PC-9 (cell line): ENCODE data around the gene LRRC2. TPM values are rescaled to one million over a fixed set of nuclear protein-coding genes. Genes with fewer than 3 reads are reported as not detected.

ENCODE experiments used
- BruUV-seq: library from RNA; stranded (reverse); fragments of 400-500 nt; replicated peaks from 2 replicates; lab custom pipeline; 2021; lab: Mats Ljungman, UMichigan
- CTCF ChIA-PET: fragments of 300-600 bp; sonication (Branson Sonifier 250); formaldehyde crosslinking; loops from one replicate; lab custom pipeline; 2022; ENCODE audit warnings: antibody characterized with exemption; lab: Charles Lee
- POLR2A ChIA-PET: fragments of 300-600 bp; sonication (Branson Sonifier 250); formaldehyde crosslinking; loops from one replicate; lab custom pipeline; 2022; ENCODE audit warnings: antibody characterized with exemption; ENCODE audit not compliant: unreplicated experiment; lab: Charles Lee
- DNase-seq, 2 experiments: peaks; one replicate each; pipeline versions ENCODE4 v3.0.0 to v3.0.0-alpha.2; 2015 to 2022; ENCODE audit warnings: mixed read lengths in 1 of 2
- H2AFZ ChIP-seq: fragments of 200-600 bp; sonication (generic); 2 replicates; pipeline ENCODE4 v1.8.1; 2017; ENCODE audit warnings: antibody characterized with exemption
- H3F3A ChIP-seq: fragments of 200-600 bp; sonication (generic); 2 replicates; pipeline ENCODE4 v1.8.1; 2017; ENCODE audit warnings: antibody characterized with exemption, mild to moderate bottlenecking, low read depth; ENCODE audit not compliant: insufficient read depth
- H3K27ac ChIP-seq: fragments of 200-600 bp; sonication (generic); 2 replicates; pipeline ENCODE4 v1.6.1; 2016; ENCODE audit warnings: mixed run types
- H3K27me3 ChIP-seq: fragments of 200-600 bp; sonication (generic); 2 replicates; pipeline ENCODE4 v1.6.1; 2016; ENCODE audit warnings: low read depth, mixed run types; ENCODE audit not compliant: insufficient read depth
- H3K36me3 ChIP-seq: fragments of 200-600 bp; sonication (generic); 2 replicates; pipeline ENCODE4 v1.6.1; 2016; ENCODE audit warnings: low read depth, mixed run types
- H3K4me1 ChIP-seq: fragments of 200-600 bp; sonication (generic); replicated peaks from 2 replicates; pipeline ENCODE4 v1.6.1; 2016; ENCODE audit warnings: mixed run types; ENCODE audit not compliant: insufficient read depth
- H3K4me2 ChIP-seq: fragments of 200-600 bp; sonication (generic); 2 replicates; pipeline ENCODE4 v1.6.1; 2017; ENCODE audit warnings: mixed run types
- H3K4me3 ChIP-seq: fragments of 200-600 bp; sonication (generic); 2 replicates; pipeline ENCODE4 v1.6.1; 2016; ENCODE audit warnings: mixed run types
- H3K79me2 ChIP-seq: fragments of 200-600 bp; sonication (generic); 2 replicates; pipeline ENCODE4 v1.6.1; 2017; ENCODE audit warnings: low read depth, mixed run types
- H3K9me2 ChIP-seq: fragments of 200-600 bp; sonication (generic); 2 replicates; pipeline ENCODE4 v1.8.1; 2017; ENCODE audit warnings: mild to moderate bottlenecking; ENCODE audit not compliant: insufficient read depth
- H3K9me3 ChIP-seq: fragments of 200-600 bp; sonication (generic); 2 replicates; pipeline ENCODE4 v1.8.1; 2016; ENCODE audit warnings: low read depth; ENCODE audit not compliant: insufficient read depth
- H4K20me1 ChIP-seq: fragments of 200-600 bp; sonication (generic); 2 replicates; pipeline ENCODE4 v1.8.1; 2017; ENCODE audit not compliant: insufficient read depth
- EZH2 ChIP-seq: fragments of 200-600 bp; sonication (generic); IDR thresholded peaks from 2 replicates; pipeline ENCODE4 v1.8.0; 2017; ENCODE audit warnings: antibody characterized with exemption, low read depth
- intact Hi-C: fragments of 100-400 bp; cut with micrococcal nuclease; formaldehyde crosslinking; loops from one replicate; pipeline ENCODE4 v1.10.0; 2022; ENCODE audit not compliant: unreplicated experiment
- total RNA-seq: library from RNA; stranded (reverse); gene quantifications from 2 replicates; pipeline ENCODE4 v1.2.3, GENCODE V29; 2021
- TF ChIP-seq, protein P1 (sequence below): fragments of 200-600 bp; sonication (generic); conservative IDR thresholded peaks from 2 replicates; pipeline ENCODE4 v1.6.1; 2017; ENCODE audit warnings: mixed run types, antibody characterized with exemption, mild to moderate bottlenecking, moderate library complexity

Gene LRRC2
- total RNA-seq, 1 experiment from 2014 or later = 0.22 TPM

DNA sequence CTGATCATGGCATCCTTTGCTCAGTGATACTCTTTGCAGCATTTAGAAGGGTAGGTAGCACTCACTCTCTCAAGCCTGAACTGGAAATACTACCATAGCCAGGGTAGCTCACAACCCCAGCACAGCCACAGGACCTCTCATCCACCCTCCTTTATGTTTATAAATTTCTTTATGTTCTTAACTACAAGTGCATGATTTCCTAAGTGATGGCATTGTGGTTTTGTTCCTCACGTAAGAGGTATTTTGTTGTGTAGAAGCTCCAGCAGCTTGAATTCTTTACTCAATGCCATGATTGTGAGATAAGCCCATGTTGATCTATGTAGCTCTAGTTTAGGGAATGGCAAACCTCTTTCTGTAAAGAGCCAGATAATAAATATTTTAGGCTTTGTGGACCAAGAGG is 76.2 kb downstream of the LRRC2 start:
- no TSS peak for BruUV-seq
- Histone ChIP-seq H3K27me3 (no peaks in the 10 kb centered on the region), H3K9me2 (no peaks in the 10 kb centered on the region), H3K4me1 (0 out of 2 replicates have a peak, but pooled peaks cover 4% of the 10 kb centered on the region), H3F3A (no peaks in the 10 kb centered on the region), H3K27ac (no peak overlapping the region), H3K9me3 (no peaks in the 10 kb centered on the region), H3K79me2 (no peaks in the 10 kb centered on the region), H3K36me3 (no peaks in the 10 kb centered on the region), H4K20me1 (no peaks in the 10 kb centered on the region), H3K4me3 (no peak overlapping the region), H3K4me2 (no peak overlapping the region), H2AFZ (no peak overlapping the region)
- DNase-seq = no peak
- TF ChIP-seq EZH2 = no peak
- TF ChIP-seq, protein P1, sequence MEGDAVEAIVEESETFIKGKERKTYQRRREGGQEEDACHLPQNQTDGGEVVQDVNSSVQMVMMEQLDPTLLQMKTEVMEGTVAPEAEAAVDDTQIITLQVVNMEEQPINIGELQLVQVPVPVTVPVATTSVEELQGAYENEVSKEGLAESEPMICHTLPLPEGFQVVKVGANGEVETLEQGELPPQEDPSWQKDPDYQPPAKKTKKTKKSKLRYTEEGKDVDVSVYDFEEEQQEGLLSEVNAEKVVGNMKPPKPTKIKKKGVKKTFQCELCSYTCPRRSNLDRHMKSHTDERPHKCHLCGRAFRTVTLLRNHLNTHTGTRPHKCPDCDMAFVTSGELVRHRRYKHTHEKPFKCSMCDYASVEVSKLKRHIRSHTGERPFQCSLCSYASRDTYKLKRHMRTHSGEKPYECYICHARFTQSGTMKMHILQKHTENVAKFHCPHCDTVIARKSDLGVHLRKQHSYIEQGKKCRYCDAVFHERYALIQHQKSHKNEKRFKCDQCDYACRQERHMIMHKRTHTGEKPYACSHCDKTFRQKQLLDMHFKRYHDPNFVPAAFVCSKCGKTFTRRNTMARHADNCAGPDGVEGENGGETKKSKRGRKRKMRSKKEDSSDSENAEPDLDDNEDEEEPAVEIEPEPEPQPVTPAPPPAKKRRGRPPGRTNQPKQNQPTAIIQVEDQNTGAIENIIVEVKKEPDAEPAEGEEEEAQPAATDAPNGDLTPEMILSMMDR = no peak
- CTCF ChIA-PET = interaction anchor here (1.0 to 2.8 kb wide), 4 partner anchors 39 to 171 kb away, joined by 3 to 46 read pairs (median 10); no protein-coding TSS in a partner anchor
- POLR2A ChIA-PET = interaction anchor here (0.6 kb wide), 1 partner anchor 40 kb away, joined by 13 read pairs; no protein-coding TSS in a partner anchor
- intact Hi-C loops = loop anchor here (2.0 to 10.0 kb wide), 3 partner anchors 27 to 417 kb away; partner anchors contain the start of gene ALS2CL

DNA sequence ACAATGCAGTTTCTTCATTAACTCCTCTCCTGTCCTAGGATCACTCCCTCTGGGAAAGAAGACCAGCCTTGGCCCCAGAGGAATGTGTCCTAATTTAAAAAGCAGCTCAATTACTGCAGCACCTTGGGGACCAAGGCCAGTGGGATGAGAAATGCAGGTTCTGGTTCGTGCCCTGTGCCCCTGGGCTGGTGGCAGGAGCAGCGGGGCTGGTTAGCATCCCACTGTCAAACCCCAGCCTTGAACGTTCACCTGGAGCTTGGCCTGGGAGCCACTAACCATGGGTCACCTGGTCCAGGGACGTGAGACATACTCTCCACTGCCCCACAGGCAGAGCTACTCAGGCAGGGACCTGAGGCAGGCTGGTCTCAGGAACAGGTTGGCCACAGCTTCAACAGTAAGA is 76.7 kb downstream of the LRRC2 start:
- ChIA-PET CTCF (interaction anchor here (0.6 to 2.8 kb wide), 10 partner anchors 24 to 834 kb away, joined by 3 to 46 read pairs (median 4); no protein-coding TSS in a partner anchor), POLR2A (no interaction called here)
- DNase-seq = no peak
- no peaks in the 10 kb centered on the region for H3K9me3 ChIP-seq
- no peaks in the 10 kb centered on the region for H3K27me3 ChIP-seq
- intact Hi-C loops = loop anchor here (2.0 to 10.0 kb wide), 3 partner anchors 27 to 418 kb away; partner anchors contain the start of gene ALS2CL
- no peak overlapping the region for H2AFZ ChIP-seq
- H3K79me2 ChIP-seq = no peaks in the 10 kb centered on the region
- H3K36me3 ChIP-seq = no peaks in the 10 kb centered on the region
- TF ChIP-seq, protein P1 = no peak
- TF ChIP-seq EZH2 = no peak
- no peak overlapping the region for H3K4me2 ChIP-seq
- 0 out of 2 replicates have a peak, but pooled peaks cover 4% of the 10 kb centered on the region for H3K4me1 ChIP-seq
- BruUV-seq = no TSS peak
- no peaks in the 10 kb centered on the region for H3F3A ChIP-seq
- no peak overlapping the region for H3K27ac ChIP-seq
- no peak overlapping the region for H3K4me3 ChIP-seq
- H3K9me2 ChIP-seq = no peaks in the 10 kb centered on the region
- no peaks in the 10 kb centered on the region for H4K20me1 ChIP-seq

DNA sequence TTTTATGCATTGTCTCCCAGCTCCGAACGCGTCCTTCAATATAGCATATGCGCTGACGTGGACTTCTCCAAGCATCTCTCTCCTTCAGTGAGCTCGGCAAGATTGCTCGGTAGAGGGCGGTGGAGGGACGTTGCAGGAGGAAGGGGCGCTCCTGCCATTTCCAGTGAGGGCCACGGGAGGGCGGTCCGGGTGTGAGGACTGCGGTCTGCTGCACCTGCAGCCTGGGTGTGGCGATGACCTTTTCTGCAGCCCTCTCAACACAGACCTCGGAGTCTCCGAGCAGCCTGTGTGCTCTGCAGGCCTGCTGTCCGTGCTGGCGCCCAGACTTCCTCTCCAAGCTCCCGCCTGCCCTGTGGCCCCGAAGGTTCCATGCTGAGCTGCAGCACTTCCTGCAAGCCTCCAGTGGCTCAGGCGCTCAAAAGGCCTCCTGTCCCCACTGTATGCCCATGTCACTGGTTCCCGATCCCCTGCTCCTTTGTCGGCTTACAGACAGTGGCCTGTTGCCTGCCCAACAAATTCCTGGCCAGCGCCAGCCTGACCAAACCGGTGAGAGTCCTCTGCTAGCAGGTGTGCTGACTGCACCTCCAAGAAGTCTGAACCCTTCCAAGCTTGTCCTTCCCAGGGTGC is 77.3 kb downstream of the LRRC2 start:
- intact Hi-C loops = loop anchor here (1.0 to 10.0 kb wide), 5 partner anchors 28 to 418 kb away; partner anchors contain the start of gene ALS2CL
- Histone ChIP-seq H3K9me2 (no peaks in the 10 kb centered on the region), H3K4me2 (peak overlapping the region; percentile 41; the same call in 1 of the 2 replicates), H3K4me3 (no peak overlapping the region), H3F3A (no peaks in the 10 kb centered on the region), H2AFZ (no peak overlapping the region), H3K79me2 (no peaks in the 10 kb centered on the region), H3K27me3 (no peaks in the 10 kb centered on the region), H3K4me1 (0 out of 2 replicates have a peak, but pooled peaks cover 4% of the 10 kb centered on the region), H4K20me1 (no peaks in the 10 kb centered on the region), H3K9me3 (no peaks in the 10 kb centered on the region), H3K36me3 (no peaks in the 10 kb centered on the region), H3K27ac (no peak overlapping the region)
- POLR2A ChIA-PET = interaction anchor here (0.5 kb wide), 1 partner anchor 1064 kb away, joined by 3 read pairs; no protein-coding TSS in a partner anchor
- TF ChIP-seq, protein P1 = peak; percentile 94
- TF ChIP-seq EZH2 = no peak
- no TSS peak for BruUV-seq
- CTCF ChIA-PET = interaction anchor here (0.6 to 2.8 kb wide), 18 partner anchors 8 to 834 kb away, joined by 3 to 46 read pairs (median 4); no protein-coding TSS in a partner anchor
- peak; percentile 77 to 94 for DNase-seq
